CD4-positive, alpha-beta T cell treated with Interleukin-15 for 4 hours (primary cell): ENCODE data around the gene EFCAB13.

ENCODE experiments used
- DNase-seq: peaks from one replicate; pipeline ENCODE4 v3.0.0-alpha.2; 2020; ENCODE audit warnings: low spot score

Gene EFCAB13

DNA sequence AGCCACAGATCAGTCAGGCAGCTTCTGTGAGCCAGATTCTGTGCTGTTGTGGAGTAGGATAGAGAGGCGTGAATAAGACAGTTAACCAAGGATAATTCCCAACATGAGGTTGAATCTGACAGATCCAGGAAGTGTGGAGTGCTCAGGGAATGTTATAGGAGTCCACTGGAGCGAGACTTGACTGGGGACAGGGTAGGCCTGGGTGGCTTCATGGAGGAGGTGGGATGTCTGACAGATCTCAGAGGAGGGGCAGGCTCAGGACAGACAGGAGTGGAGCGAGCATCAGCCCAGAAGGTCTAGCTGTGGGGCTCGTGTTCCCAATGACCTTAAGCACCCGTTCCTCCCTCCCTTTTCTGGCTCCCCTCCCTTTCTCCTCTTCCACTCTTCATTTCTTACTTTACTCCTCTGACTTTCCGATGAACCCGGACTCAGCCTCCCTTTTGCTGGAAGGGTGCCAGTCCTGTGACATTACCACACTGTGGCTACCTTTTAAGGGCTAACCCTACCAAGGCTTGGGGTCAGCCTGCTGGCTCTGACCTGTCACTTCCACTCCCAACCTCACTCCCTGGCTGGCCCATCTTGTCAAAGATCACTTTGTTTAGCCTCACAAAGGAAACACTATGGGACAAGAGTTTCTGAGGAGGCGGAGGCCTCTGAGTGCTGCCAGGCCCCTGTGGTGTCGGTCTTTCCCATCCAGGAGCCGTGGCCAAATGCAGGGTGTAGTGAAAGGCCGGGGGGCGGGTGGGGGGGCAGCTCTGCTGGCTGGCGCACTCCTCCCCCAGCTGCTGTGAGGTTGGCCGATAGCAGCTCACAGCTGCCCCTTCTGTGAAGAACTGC, 28.5 kb upstream of the EFCAB13 start:
- DNase-seq: no peak

- no peak for DNase-seq
Observed at GRCh38 chr17:47295874-47296255, 27.9 kb upstream of the EFCAB13 start.

- no peak for DNase-seq
Observed at GRCh38 chr17:47297661-47298400, 25.9 kb upstream of the EFCAB13 start.

- no peak for DNase-seq
Observed at GRCh38 chr17:47298712-47299111, 25.0 kb upstream of the EFCAB13 start.

- no peak for DNase-seq
Observed at GRCh38 chr17:47299239-47299910, 24.4 kb upstream of the EFCAB13 start.

DNA sequence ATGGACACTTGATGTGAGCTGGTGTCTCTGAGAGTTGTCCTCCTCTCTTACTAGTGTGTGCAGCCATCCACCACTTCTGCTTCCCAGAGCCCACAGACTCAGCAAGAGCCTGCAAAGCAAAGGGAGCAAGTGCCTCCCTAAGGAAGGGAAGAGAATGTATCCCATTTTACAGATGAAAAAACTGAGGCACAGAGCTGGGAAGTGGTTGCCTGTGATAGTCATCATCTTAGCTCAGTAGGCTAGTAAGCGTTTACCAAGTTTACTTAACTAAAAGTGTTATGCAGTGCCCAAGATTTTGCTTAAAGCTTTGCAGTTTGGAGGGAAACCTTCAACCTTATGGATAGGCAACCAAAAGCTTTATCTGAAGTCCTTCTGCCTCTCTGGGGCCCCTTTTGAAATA, 23.0 kb upstream of the EFCAB13 start:
- DNase-seq: no peak

DNA sequence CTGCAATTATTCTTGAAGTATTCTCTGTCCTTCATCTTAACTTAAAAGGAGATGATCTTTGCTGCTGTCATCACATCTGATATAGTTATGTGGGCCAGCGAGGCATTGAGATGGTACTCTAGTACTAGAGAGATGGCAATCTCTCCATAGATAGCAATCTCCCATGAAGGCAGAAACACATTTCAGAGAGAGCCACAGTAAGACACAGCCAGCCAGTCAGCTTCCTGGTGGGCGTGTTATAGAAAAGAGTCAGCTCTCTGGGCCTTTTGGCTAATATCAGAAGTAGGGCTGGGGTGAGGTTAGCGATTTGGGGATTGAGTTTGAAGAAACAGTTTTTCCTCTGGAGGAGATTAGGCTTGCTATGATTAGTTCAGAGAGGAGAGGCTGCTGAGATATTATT, 22.6 kb upstream of the EFCAB13 start:
- no peak for DNase-seq

- no peak for DNase-seq
Observed at GRCh38 chr17:47301831-47302230, 21.9 kb upstream of the EFCAB13 start.

DNA sequence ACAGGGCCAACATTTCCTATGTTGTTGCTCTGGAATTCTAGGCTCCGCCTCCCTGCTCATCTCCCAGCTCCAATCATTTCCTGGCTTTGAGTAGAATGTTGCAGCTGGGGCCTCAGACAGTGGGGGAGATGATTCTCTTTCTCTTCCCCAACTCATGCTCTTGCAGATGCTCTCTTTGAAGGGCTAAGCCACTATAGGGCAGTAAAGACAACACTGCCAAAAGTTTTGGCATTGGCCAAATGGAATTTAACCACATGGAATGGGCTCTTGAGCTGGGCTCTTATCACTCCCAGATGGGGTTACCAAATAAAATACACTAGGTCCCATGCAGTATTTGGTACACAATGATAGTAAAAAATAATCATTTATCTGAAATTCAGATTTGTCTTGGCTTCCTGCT, 19.6 kb upstream of the EFCAB13 start:
- no peak for DNase-seq

DNA sequence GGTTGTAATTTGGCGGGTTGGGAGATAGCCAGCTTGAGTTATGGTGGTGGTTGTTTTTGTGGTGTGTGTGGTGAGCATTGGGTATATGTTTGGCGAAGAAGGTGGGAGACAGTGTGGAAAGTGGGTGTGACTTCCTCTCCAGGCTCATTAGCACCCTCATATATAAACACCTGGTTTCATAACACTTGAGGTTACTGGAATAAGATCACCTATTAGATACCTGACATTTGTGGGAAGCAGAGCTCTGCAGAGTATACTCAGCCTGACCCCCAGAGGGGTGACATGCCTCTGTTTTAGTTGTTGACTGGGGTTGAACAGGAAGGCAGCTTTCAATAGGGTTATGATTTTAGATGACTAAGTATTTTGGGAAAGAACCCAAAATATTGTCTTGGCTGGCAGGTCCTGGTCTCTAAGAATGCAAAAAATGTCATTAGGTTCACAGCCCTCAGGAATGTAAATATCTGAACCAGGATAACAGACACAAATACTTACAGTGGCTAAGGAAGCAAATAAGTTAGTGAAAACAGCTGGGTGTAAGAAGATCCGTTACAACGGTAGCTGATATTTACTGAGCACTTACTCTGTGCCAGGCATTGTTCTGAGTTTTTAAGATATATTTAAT, 18.3 kb upstream of the EFCAB13 start:
- no peak for DNase-seq

GRCh38 chr17:47310186-47310733, 13.5 kb upstream of the EFCAB13 start:
- no peak for DNase-seq

DNA sequence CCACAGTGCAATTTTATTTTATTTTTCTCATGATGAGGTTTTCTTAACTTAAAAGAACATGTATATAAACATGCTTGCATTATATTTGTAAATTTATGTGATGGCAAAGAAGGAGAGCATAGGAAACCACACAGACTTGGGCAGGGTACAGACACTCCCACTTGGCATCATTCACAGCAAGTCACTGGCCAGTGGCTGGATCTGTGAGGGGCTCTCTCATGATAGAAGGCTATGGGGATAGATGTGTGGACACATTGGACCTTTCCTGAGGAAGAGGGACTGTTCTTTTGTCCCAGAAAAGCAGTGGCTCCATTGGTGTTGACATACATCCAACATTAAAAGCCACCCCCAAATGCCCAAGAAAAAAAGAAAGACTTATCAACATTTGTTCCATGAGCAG, 12.3 kb upstream of the EFCAB13 start:
- DNase-seq: no peak

GRCh38 chr17:47315451-47316266, 8.1 kb upstream of the EFCAB13 start:
- DNase-seq: peak; percentile 67

DNA sequence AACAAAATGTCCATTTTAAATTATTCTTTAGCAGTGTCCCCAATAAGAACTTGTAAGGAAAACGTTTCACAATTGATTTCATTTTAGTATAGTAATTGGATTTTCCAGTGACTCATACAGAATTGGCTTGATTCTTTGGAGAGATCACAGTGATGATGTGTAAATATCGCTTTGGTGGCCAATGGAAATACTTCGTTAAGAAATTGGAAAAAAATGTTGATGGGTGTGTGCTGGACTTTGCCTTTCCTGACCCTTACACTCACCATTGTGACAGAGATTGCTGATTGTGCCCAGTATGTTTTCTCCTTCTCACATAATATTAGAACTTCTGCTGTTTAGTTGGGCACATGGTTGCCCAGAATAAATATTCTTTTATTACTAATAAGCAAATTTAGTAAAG, 7.4 kb upstream of the EFCAB13 start:
- no peak for DNase-seq

DNA sequence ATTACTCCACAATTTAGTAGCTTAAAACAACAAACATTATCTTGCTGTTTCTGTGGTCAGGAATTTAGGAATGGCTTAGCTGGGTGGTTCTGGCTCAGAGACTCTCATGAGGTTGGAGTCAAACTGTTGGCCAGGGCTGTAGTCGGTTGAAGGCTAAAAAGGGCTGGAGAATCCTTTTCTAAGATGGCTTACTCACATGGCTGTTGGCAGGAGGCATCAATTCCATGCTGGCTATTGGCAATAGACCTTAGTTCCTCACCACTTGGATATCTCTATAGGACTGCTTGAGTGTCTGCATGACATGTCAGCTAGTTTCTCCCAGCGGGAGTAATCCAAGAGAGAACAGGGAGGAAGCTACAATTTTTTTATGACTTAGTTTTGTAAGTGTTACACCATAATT, 6.6 kb upstream of the EFCAB13 start:
- DNase-seq: no peak

GRCh38 chr17:47318197-47318918, 5.4 kb upstream of the EFCAB13 start:
- no peak for DNase-seq

- DNase-seq: no peak
Observed at GRCh38 chr17:47320879-47321502, 2.8 kb upstream of the EFCAB13 start.

DNA sequence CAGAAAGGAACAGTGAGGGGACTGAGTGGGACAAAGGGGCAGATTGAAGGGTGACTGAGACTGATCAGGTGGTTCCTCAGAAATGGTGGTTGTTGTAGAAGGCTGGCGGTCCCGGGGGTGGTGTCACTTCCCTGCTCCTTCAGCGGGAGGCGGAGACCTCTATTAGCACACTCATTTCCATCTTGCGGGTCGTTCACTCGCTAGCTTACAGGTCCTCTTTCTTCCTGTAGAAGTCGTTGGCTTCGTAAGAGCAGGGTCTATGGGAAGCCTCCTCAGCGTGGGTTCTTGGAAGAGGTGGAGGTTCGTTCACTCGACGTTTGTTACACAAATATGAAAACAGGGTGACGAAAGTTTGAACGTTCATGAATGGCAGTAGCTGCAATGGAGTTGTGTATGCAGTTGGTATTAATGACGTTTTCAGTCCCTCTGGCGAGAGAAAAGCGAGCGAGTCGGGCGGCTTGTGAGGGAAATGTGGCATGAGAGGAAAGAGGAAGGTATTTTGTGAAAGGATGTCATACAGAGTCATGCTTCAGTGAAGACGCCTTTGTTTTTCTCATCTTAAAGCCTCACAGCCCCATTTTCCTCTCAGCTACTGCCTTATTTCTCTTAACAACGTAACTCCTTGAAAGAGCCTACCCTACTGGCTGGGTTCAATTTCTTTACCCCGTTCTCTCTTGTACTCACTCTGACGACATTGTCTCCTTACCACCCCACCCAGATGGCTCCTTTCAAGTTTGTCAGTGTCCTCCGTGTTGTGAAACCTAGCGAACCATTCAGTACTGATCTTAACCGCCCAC, 667 bp downstream of the EFCAB13 start:
- DNase-seq: peak; percentile 24

GRCh38 chr17:47325176-47325575, 1.4 kb downstream of the EFCAB13 start:
- DNase-seq: no peak
